ENCODE measurements around the gene PEG3.
"Not testable (repeated sequence)": the region's sequence is repeated elsewhere in the genome, so short reads cannot be mapped to it uniquely, and the experiment has no call there.

Gene PEG3
- long read RNA-seq, donor 1, full-length matches to known transcripts = 3 of 3 reads
- long read RNA-seq, donor 1, partial matches to known transcripts = 0 of 3 reads
- long read RNA-seq, donor 1, other reads (novel, unspliced or antisense) = 0 of 3 reads
- long read RNA-seq, donor 2, full-length matches to known transcripts = 7 of 34 reads
- long read RNA-seq, donor 2, partial matches to known transcripts = 27 of 34 reads
- long read RNA-seq, donor 2, other reads (novel, unspliced or antisense) = 0 of 34 reads
- long read RNA-seq, donor 3, full-length matches to known transcripts = 7 of 7 reads
- long read RNA-seq, donor 3, partial matches to known transcripts = 0 of 7 reads
- long read RNA-seq, donor 3, other reads (novel, unspliced or antisense) = 0 of 7 reads
- long read RNA-seq, donor 4, full-length matches to known transcripts = 7 of 7 reads
- long read RNA-seq, donor 4, partial matches to known transcripts = 0 of 7 reads
- long read RNA-seq, donor 4, other reads (novel, unspliced or antisense) = 0 of 7 reads
- long read RNA-seq, donor 5, full-length matches to known transcripts = 3 of 3 reads
- long read RNA-seq, donor 5, partial matches to known transcripts = 0 of 3 reads
- long read RNA-seq, donor 5, other reads (novel, unspliced or antisense) = 0 of 3 reads
- long read RNA-seq, donor 6, full-length matches to known transcripts = 4 of 4 reads
- long read RNA-seq, donor 6, partial matches to known transcripts = 0 of 4 reads
- long read RNA-seq, donor 6, other reads (novel, unspliced or antisense) = 0 of 4 reads
- long read RNA-seq, donor 7, full-length matches to known transcripts = 11 of 11 reads
- long read RNA-seq, donor 7, partial matches to known transcripts = 0 of 11 reads
- long read RNA-seq, donor 7, other reads (novel, unspliced or antisense) = 0 of 11 reads
- long read RNA-seq, donor 8, full-length matches to known transcripts = 8 of 8 reads
- long read RNA-seq, donor 8, partial matches to known transcripts = 0 of 8 reads
- long read RNA-seq, donor 8, other reads (novel, unspliced or antisense) = 0 of 8 reads

DNA sequence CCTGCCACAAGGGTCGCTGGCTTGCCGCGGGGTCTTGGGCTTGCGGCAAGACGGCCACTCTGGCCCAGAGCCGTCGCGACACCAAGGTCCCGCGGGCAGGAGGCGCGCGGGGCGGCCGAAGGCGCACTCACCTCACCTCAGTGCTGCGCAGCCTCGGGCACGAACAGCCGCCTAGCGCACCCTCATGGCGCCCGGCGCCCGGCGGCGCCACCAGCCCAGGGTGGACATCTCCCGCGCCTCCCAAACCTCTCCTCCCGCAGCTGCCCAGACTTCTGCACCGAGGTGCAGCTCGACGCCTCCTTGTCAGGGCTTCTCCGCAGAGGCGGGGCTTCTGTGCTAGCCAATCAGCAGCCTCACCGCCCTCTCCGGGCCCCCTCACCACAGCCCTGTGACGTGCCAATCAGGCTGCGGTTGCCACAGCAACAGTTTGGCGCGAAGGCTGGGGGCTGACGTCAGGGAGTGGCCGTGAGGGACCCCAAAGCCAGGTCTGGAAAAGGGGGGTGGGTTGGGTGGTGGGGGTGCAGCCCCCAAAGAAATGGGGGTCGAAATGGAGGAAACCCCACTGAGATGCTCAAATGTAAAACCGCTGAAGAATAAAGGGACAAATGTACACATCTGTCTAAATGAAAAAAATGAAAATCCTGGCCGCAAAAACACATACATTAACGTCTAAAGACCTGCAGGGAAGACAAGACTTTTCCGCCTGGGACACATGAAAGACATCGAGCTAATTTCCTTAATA lies at the start of gene PEG3, which contains the start of gene ZIM2:
PEG3 (minus strand) TSS at position 276 of the 742 bp plus-strand sequence. CDS start 16,071 bp downstream, outside the sequence.
ZIM2 (minus strand) TSS at position 276 of the 742 bp plus-strand sequence. CDS start 16,449 bp downstream, outside the sequence.
- peak; percentile 85 for DNase-seq

DNA sequence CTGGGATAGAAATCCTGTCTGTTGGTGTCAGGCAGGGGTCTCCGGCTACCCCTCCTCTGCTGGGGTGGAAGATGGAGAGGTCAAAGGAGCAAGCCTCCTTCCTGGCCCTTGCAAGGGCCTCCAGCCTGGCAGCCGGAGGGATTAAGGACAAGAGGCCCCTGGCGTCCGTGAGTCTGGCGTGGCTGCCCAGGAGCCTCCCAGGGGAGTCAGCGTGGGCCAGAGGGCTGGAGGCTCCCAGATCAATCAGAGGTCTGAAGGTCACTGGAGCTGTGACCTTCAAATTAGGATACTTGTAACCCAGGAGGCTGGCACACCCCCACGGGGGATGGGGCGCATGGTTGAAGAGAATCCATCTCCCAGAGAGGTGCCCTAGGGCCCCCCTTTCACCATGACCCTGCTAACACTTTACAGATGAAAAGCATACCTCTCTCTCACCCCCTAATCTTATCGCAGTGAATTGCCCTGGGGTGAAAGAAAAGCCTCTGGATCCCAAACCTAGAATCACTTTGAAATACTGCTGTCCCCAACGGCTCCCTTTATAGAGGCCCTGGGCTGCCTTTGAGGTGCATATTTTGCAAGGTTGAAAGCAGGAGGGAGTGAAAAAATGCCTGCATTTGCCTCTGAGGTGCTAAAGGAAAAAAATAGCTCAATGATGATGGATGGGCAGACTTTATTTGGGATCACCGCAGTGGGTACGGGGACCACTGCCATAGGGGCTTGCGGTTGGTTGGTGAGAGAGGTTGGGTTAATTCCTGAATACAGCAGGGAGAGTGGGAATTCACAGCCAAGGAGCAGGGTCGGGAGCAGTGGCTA lies 44.9 kb upstream of the PEG3 start:
- DNase-seq = peak; percentile 14

DNA sequence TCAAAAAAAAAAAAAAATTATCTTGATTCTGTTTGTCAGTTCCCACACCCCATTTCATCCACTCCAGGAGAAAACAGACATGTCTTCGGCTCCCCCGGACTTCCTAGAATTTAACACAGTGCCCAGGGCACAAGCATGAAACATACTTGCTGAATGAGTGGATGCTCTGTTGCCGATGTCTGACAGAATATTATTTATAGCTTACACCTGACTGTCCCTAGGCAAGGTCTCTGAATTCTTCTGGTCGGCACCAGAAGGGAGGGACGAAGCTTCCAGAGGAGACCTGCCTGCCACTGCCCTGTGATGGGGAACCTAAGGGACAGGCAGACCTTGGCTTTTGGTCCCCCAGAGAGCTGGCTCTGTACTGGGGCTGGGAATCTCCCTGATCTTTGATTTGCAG lies 43.9 kb upstream of the PEG3 start:
- no peak for DNase-seq

DNA sequence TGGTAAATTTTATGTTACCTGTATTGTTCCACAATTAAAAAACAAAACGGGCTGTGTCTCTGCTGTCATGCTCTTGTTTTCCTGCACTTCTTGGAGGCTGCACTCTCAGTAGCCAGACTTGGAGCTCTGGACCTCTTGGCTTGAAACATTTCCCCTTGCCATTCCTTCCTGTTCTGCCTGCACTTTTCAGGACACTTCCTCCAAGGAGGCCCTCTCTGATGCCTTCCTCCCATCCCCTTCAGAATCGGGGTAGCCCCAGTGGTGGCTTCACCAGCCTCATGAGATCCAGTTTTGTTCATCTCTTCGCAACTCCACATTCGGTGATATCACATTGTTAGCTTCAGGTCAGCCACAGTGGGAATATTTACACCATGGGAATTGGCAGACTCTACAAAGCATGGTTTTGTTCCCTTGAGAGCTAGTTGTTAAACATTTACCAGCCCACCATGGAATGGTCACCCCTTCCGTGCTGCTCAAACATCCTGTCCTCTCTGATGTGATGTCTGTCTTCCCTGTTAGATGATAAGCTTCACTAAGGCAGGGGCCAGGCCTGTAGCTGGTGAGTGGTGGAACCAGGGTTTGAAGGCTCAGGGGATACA lies 40.2 kb upstream of the PEG3 start:
- DNase-seq = no peak

DNA sequence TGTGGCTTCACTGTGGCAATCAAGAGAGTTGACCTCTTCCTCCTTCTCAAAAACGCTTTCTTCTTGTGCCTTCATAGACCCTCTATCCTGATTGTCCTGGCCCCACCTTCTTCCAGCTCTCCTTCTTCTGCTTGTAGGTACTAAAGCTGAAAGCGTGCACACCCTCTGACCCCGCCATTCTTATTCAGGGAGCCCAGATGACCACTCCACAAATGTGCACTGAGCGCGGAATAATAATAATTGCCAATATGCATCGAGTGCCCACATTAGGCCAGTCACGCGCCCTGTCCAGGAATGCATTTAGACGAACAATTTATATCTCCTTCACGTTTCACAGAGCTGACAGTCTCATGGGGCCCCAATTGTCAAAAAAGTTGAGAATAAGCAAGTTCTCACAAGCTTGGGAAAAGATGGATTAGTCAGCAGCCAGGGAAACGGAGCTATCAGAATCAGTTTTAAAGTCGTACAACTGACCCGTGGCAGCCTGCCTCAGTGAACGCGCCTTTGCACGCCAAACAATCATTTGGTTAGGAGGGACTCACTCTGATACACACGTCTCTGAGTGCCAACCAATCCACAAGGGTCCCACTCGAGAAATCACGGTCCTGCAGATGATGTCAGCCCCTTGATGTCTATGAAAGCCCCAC lies 36.7 kb upstream of the PEG3 start:
- no peak for DNase-seq

DNA sequence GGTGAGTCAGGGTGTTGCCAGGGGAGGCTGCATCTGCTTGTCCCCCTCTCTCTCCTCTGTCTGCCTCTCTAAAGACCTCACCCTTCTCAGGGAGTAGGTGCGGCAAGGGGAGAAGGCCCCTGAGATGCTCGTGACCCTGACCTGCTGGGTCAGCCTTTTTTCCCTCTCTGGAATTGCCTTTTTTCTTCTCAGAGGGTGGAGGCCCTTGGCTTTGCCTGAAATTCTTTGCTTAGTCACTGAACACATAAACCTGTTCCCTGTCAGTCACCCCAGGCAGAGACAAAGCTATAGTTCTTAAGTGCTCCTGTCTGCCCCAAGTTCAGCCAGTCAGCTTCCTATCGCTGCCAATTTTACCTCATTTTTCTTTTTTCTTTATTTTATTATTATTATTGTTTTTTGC lies 35.2 kb upstream of the PEG3 start:
- no peak for DNase-seq

DNA sequence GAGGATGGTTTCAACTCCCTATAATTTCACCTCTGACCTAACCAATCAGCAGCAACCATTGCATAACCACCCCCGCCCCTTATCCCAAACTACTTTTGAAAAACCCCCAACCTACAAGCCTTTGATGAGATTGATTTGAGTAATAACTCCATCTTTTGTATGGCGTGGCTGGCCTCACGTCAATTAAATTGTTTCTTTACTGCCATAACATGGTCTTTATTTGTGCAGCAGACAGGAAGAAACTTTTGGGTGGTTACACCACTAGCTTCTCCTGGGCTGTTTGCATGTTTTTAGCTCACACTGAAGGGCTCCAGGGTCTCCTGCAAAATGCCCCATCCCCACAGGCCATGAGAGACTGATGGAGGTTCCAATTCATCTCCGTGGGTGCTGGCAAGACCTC lies 34.0 kb upstream of the PEG3 start:
- DNase-seq = no peak

DNA sequence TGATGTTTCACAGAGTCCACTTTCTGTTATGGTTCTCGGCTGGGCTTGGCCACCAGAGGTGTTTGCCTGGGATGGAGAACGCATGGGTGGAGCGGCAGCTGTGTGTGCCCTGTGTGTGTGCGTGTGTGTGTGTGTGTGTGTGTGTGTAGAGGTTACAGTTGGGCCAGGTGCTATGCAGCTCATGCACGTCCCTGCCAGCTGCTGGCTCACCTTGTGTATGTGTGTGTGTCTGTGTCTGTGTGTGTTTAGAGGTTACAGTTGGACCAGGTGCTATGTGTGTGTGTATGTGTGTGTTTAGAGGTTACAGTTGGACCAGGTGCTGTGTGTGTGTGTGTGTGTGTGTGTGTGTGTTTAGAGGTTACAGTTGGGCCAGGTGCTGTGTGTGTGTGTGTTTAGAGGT lies 33.0 kb upstream of the PEG3 start:
- DNase-seq = no peak

DNA sequence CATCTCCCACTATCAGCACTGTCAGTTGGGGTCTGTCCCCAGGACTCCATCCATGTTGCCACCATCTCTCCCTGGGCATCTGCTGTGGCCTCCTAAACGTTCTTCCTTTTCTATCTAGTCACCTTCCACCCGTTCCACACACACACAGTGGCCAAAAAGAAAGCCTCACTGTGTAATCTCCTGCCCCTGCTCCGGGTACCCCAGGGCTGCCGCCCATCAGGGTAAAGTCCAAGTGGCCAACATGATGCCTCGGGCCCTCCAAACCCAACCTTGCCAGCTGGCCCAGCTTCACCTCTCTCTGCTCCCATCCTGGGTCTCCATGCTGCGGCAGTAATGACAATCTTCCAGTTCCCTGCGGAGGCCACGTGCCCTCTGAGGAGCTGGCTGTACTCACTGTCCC lies 29.4 kb upstream of the PEG3 start:
- no peak for DNase-seq

DNA sequence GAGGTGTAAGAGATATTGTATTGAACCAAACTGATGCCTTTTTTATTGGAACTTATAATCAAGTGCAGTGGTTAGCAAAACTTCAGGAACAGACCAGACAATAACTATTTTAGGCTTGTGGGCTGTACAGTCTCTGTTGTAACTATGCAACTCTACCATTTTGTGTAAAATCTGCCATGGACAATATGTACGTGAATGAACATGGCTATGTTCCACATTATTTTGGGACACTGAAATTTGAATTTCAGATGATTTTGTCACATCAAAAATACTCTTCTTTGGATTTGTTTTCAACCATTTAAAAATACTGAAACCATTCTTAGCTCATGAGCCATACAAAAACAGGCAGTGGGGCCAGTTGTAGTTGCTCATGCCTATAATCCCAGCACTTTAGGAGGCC lies 27.9 kb upstream of the PEG3 start:
- no peak for DNase-seq

DNA sequence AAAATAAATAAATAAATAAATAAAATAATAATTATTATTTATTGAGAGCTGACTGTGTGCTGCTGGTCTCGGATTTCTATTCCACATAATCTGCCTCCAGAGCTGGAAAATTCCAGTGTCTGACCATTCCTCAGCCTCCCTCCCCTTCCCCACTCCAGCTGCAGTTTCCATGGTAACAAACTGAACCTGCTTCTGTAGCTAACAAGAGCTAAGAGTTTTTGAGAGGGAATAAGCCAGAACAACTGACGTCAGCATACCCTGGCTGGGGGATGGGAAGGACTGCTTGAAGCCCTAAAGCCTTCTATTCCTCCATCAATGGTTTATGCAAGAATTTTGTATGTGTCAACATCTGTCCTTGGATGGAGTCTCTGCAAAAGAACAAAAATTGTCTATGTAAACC lies 26.0 kb upstream of the PEG3 start:
- DNase-seq = no peak

DNA sequence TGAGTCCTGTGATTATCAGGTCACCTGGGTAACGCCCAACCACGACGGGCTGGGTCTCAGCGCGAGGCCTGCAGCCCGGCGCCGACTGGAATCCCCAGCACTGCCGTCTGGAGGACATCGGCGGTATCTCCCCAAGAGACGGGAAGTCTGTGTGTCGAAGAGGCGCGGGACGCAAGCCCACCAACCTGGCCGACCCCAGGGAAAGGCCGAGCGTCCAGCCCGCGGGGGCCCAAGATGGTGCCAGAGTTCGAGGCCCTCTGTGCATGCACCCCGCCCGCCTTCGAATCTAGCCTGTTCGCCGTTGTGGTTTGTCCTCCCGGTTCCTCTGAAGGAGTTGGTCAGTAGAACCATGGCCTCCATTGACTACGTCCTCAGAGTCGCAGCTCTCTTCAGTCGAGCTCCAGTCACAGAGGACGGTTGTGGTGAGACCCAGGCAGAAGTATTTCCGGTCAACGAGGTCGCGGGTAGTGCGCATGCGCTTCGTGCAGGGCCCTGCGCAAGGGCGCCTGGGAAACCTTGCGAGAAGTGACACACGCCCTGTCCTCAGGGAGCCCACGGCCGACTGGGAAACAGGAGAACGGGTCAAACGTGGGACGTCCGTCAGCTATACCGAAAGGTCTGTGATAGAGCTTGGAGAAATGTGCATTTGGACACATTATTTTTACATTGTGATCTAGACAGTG lies 24.1 kb upstream of the PEG3 start:
- no peak for DNase-seq

DNA sequence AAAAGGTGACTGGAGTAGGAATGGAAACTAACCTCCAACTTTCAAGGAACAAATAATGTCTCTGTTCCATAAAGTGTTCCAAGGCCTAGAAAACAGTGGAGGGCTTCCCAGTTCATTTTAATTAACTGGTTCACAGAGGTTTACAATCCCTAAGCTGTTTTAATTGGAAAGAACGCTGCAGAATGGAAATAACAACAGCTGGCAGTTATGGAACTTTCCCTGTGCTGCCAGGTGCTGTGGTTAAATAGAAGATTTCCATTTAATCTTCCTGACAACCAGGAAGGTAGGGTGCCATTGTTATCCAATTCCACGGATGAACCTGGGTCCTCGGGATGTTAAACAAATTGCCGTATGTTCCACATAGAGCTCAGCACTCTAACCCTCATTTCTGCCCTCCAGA lies 22.2 kb upstream of the PEG3 start:
- DNase-seq = no peak

DNA sequence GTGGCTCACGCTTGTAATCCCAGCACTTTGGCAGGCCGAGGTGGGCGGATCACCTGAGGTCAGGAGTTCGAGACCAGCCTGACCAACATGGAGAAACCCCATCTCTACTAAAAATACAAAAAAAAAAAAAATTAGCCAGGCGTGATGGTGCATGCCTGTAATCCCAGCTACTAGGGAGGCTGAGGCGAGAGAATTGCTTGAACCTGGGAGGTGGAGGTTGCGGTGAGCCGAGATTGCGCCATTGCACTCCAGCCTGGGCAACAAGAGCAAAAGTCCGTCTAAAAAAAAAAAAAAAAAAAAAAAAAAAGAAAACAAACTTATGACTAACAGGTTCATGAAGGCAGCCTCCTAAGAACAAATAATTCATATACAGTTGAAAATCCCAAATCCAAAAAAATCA lies 19.9 kb upstream of the PEG3 start:
- DNase-seq = not testable (repeated sequence)

DNA sequence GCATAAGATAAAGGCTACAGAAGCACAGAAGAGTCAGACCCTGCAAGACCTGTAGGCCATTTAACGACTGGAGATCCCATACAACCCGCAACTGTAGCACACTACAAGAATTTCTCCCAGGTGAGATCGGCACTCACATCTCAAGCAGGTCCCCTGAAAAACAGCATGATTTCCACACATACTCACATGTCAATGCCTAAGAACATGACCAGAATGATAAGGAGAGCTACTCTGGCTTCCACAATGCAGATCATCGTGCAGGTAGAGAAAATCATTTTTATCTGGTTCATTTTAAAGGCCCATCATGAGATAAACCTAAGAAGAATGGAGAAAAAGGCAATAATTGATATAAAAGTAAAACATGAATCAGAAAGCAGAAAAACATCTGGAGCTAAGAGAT lies 17.5 kb upstream of the PEG3 start:
- DNase-seq = no peak

DNA sequence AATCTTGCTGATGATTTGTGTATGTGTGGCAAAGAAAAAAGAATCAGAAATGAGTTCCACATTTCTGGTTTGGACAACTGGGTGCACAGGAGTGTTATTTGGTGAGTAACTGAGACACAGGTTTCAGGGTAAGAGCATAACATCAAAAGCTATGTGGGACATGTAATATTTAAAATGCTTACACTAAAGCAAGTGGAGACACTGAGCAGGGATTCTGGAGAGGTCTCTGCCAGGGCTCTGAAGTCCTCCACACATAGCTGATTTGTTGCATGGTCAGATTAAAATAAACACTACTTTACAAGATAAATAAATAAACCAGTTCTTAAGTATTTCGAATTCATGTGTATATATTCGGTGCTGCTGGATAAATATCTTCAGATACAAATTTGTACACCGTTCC lies 16.3 kb upstream of the PEG3 start:
- DNase-seq = no peak

DNA sequence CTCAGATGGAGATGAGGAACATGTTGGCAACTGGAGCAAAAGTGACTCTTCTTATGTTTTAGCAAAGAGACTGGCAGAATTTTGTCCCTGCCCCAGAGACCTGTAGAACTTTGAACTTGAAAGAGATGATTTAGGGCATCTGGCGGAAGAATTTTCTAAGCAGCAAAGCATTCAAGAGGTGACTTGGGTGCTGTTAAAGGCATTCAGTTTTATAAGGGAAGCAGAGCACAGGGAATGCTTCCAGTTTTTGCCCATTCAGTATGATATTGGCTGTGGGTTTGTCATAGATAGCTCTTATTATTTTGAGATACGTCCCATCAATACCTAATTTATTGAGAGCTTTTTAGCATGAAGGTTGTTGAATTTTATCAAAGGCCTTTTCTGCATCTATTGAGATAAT lies 11.8 kb upstream of the PEG3 start:
- DNase-seq = not testable (repeated sequence)

DNA sequence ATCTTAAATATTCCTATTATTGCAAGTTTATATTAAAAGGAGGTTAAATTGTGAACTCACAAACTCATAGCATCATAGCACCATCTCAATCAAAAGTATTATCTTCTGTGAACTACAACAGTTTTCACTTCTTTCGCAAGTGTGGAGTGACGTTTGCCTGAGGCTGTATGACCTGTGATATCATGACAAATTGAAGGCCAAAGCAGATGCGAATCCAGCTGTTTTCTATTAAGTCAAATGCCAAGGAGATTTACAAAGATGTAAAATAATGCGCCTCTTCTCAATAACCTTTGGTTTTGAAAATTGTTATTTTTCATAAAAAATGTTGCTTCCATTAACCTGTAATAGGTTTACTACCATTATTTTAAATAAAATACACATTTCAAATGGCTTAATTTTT lies 7.6 kb upstream of the PEG3 start:
- DNase-seq = no peak

DNA sequence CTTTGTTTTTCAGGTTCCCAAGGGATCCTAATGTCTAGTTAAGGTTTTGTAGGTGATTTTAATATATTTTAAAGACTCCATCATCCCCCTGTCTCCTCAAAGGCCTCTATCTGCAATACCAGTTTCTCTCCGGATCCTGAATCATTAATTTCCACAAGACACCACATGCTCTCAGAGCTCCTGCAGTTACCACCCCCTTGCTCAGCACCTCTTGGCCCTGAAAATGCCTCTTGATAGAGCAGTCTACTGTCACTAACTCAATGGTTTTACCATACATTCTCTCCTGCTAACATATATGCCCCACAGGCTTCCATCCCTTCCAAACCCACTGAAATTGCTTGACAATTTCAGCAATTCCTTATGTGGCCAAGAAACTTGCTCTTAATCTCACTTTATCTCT lies 1.9 kb upstream of the PEG3 start:
- DNase-seq = no peak

DNA sequence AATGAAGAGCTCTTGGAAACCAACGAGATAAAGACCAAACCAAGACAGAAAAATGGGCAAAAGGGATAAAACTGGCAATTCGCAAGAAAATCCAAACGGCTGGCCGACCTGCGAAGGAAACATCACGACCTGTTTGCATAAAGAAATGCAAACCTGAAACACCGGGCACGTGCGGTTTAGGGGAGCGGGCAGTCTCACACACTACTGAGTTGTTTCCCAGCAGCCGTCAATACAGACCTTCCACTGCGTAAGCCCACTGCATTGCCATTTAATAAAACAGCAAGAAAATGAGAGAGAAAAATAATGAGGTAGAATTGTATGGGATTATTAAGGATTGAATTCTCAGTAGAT lies 642 bp upstream of the PEG3 start:
- peak; percentile 48 for DNase-seq
